HG03095 (cell line): ENCODE measurements around the gene CLEC18B.
"Not testable (repeated sequence)": the region's sequence is repeated elsewhere in the genome, so short reads cannot be mapped to it uniquely, and the experiment has no call there.

ENCODE experiments used
- ATAC-seq: cut with Tn5 transposase; IDR thresholded peaks from one replicate; pipeline ENCODE4 v1.9.1; 2021; ENCODE audit warnings: moderate library complexity; ENCODE audit not compliant: unreplicated experiment

The CLEC18B gene

GRCh38 chr16:74446866-74447265 lies 25.6 kb upstream of the CLEC18B start:
- no peak for ATAC-seq

DNA sequence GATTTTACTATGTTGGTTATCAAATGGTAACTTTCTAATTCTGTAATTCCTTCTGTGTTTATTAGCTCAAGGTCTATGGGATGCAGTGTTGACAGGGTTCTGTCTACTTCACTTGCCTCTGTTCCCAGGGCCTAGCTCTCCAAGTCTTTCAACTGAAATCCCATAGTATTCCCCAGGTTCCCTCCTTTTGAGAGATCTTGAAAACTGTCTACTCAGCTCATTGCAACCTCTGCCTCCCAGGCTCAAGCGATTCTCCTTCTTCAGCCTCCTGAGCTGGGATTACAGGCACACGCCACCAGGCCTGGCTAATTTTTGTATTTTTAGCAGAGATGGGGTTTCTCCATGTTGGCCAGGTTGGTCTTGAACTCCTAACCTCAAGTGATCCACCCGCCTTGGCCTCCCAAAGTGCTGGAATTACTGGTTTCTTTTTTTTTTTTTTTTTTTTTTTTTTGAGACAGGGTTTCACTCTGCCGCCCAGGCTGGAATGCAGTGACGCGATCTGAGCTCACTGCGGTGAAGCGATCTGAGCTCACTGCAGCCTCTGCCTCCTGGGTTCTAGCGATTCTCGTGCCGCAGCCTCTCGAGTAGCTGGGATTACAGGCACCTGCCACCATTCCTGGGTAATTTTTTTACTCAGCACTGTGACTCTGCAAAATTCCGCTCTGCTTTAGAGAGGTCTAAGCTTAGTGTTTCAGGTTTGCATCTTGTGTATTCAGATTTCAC lies 22.5 kb upstream of the CLEC18B start:
- ATAC-seq = not testable (repeated sequence)

- no peak for ATAC-seq
Observed at GRCh38 chr16:74439685-74440084, 18.4 kb upstream of the CLEC18B start.

GRCh38 chr16:74438492-74438979 lies 17.3 kb upstream of the CLEC18B start:
- ATAC-seq = no peak

- ATAC-seq = no peak
Observed at GRCh38 chr16:74431516-74431915, 10.2 kb upstream of the CLEC18B start.

DNA sequence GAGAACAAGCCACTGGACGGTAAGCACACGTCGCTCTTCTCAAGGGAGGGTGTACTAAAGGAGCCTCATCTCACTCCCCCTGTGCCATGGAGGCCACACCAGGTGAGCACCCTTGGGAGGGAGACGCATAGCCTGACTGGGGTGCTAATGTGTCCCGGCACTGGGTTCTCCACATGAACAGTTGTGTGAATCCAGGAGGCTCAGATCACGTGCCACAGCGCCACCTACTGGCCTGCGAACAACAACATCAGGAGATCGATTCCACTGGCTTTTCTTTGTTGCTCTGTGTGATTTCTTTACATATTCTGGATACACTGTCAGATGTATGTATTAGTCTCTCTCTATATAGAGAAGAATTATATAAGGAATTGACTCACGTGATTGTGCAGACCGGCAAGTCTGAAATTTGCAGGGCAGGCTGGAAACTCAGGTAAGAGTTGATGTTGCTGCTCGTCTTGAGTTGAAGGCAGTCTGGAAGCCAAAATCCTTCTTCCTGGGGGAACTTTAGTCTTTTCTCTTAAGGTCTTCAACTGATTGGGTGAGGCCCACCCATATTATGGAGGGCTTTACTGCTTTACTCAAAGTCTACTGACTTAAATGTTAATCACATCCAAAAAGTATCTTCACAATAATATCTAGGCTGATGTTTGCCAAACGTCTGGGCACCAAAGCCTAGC lies 8.9 kb upstream of the CLEC18B start:
- ATAC-seq = peak; percentile 60

GRCh38 chr16:74428493-74428892 lies 7.2 kb upstream of the CLEC18B start:
- ATAC-seq = not testable (repeated sequence)

DNA sequence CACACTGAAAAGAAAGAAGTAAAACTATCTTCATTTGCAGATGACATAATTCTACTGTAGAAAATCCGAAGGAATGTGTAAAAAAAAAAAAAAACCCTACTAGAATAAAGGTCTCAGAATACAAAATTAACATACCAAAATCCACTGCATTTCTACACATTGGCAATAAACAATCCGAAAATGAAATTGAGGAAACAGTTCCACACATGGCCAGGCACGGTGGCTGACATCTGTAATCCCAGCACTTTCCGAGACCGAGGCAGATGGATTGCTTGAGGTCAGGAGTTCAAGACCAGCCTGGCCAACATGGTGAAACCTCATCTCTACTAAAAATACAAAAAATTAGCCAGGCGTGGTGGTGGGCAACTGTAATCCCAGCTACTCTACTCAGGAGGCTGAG lies 4.5 kb upstream of the CLEC18B start:
- ATAC-seq = not testable (repeated sequence)

DNA sequence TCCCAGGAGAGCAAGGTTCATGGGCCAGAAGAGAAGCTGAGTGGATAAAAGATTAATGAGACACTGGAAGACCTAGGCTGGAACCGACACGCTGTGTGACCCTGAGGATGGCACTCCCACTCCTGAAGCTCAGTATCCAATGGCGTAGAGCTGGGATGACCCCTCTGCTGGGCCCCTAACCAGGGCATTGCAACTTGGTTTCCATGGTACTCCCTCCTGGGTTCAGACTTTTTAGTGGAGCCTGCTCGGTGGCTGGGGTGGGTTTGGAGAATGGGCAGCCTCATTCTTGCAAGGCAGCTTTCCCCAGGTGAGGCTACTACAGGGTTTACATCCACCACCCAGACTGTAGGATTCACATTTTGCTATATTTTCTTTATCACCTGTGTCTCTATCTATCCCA lies 2.4 kb upstream of the CLEC18B start:
- not testable (repeated sequence) for ATAC-seq

- not testable (repeated sequence) for ATAC-seq
Observed at GRCh38 chr16:74422086-74422485, 808 bp upstream of the CLEC18B start.

DNA sequence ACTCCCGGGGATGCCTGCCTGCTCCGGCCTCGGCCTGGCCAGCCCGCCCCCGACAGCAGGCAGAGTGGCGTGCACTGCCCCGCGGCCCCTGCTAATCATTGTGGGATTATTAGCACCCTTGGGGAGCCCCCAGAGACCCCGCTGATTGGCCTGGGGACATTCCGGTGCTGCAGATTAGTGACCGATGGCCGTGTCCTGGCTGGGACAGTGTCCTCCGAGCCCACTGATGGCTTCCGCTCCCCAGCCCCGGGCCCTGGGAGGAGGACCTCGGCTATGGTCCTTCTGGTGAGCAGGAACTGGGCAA lies 156 bp upstream of the CLEC18B start:
- ATAC-seq = not testable (repeated sequence)

GRCh38 chr16:74419811-74420210 lies 1.5 kb downstream of the CLEC18B start:
- not testable (repeated sequence) for ATAC-seq

GRCh38 chr16:74417897-74418296 lies 3.4 kb downstream of the CLEC18B start:
- not testable (repeated sequence) for ATAC-seq

DNA sequence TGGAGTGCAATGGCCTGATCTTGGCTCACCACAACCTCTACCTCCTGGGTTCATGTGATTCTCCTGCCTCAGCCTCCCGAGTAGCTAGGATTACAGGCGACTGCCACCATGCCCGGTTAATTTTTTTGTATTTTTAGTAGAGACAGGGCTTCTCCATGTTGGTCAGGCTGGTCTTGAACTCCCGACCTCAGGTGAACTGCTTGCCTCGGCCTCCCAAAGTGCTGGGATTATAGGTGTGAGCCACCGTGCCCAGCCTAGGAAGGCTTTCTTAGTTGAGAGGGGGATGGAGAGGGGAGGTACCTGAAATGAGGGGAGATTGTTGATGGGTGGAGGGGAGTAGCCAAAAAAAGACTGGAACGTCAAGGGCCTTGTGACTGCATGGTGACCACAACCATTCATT lies 7.4 kb downstream of the CLEC18B start:
- not testable (repeated sequence) for ATAC-seq

- ATAC-seq = not testable (repeated sequence)
Observed at GRCh38 chr16:74413485-74413884, 7.8 kb downstream of the CLEC18B start.

- not testable (repeated sequence) for ATAC-seq
Observed at GRCh38 chr16:74412775-74413390, 8.4 kb downstream of the CLEC18B start.

- ATAC-seq = not testable (repeated sequence)
Observed at GRCh38 chr16:74412138-74412774, 9.0 kb downstream of the CLEC18B start.

DNA sequence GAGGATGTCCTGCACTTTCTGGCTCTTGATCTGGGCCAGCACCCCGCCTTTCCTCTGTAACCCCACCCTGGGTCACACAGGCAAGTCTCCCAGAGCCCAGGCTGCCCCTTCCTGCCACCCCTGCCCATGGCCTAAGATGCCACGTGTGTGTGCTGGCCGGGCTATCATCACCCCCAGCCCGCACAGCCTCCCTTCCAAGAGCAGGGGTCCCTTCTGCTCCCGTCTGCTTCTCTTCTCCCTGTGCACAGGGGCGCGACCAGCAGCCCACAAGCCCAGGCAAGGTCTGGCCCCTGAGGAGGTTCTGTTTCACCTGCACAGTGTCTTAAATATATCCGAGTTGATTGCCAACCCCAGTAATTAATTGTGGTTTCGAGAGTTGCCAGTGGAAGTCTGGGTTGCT lies 10.3 kb downstream of the CLEC18B start:
- ATAC-seq = not testable (repeated sequence)

GRCh38 chr16:74410057-74410957 lies 11.0 kb downstream of the CLEC18B start:
- not testable (repeated sequence) for ATAC-seq

DNA sequence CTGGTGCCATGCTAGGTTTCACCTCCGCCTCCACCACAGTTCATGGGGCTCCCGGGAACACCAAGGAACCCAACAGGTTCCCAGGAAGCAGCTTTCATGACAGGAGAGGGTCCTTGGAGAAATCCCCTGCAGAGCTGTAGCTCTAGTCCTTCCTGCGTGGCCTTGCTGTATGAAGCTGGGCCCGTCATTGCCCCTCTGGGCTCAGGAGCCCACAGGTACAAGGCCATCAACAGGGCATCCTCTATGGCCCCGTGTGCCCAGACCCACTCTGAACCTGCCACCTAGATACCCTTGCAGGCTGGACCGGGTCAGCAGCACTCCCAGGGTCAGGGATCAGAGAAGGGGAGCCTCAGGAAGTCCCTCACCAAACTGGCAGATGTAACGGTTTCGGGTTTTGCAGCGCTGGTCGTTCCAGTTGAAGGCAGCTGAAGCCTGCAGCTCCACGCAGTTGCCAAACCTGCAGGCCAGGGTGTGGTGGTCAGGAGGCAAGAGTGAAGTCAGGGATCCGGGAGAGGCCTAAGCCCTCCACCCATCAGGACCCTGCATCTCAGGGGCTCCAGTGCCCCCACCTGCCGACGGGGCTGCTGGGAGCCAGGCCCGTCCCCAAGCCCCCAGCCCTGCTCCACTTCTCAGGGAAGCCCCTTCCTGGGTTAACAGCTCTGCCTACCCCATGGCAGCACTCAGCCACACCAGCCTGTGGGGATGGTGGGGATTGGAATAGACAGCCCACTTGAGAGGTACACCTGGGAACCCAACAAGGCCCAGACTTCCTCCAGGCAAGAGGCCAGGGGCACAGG lies 11.9 kb downstream of the CLEC18B start:
- ATAC-seq = not testable (repeated sequence)
